GM19372 (cell line): ENCODE data around the gene FGD4.

ENCODE experiments used
- ATAC-seq: cut with Tn5 transposase; IDR thresholded peaks from one replicate; pipeline ENCODE4 v1.9.1; 2021; ENCODE audit warnings: mild to moderate bottlenecking, low read depth, moderate library complexity; ENCODE audit not compliant: unreplicated experiment

The FGD4 gene

GRCh38 chr12:32659908-32660440, 260.6 kb downstream of the FGD4 start:
- no peak for ATAC-seq

DNA sequence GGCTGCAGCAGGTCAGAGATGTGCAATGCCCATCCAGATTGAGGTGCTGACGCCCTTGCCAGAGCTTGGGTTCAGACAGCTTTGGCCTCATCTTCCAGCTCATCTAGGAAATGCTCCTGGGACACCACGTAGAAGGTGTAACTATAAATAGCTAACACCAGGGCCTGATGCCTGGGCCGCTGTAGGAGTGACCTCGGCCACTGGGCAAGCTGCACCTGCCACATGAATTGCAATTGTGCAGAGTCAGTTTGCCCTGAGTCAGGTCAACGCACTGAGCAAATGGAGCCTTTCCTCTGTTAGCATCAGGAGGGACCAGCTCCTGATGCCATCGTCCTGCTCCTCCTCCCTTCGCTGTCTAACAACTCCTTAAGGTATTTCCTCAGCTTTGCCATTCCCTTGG, 262.3 kb downstream of the FGD4 start:
- no peak for ATAC-seq

DNA sequence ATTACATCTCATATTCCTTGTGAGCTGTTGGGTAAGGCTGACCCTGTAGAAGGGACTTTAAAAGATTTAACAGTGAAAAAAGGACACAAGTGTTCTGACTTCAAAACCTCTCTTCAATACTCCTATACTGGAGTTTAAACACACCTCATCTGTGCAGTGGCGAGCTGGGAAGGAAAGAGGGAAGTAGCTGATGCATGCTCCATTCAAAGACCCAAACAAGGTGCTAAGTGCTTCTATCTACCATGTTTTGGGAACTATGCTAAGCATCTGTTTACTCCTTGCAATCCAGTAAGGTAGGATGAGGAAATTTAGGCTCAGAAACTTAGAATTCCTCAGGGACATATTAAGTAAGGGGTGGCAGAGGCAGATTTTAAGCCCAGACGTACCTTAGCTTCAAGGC, 263.3 kb downstream of the FGD4 start:
- ATAC-seq = no peak

- ATAC-seq = no peak
Observed at GRCh38 chr12:32666018-32666417, 266.7 kb downstream of the FGD4 start.

DNA sequence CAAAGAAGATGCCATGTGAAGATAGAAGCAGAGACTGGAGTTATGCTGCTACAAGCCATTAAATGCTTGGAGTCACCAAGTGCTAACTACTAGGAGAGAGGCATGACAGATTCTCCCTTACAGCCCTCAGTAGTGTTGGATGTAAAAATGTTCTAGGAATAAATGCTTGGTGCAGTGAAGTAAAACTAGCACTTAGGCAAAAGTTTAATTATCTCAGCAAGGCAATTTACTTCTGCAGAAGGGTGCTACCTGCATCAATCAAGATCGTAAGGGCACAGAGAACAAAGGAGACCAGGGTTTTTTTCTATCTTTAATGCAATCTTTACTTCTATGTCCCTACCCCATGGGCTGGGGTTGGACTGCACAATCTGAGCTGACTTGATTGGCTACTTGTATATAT, 270.2 kb downstream of the FGD4 start:
- no peak for ATAC-seq

DNA sequence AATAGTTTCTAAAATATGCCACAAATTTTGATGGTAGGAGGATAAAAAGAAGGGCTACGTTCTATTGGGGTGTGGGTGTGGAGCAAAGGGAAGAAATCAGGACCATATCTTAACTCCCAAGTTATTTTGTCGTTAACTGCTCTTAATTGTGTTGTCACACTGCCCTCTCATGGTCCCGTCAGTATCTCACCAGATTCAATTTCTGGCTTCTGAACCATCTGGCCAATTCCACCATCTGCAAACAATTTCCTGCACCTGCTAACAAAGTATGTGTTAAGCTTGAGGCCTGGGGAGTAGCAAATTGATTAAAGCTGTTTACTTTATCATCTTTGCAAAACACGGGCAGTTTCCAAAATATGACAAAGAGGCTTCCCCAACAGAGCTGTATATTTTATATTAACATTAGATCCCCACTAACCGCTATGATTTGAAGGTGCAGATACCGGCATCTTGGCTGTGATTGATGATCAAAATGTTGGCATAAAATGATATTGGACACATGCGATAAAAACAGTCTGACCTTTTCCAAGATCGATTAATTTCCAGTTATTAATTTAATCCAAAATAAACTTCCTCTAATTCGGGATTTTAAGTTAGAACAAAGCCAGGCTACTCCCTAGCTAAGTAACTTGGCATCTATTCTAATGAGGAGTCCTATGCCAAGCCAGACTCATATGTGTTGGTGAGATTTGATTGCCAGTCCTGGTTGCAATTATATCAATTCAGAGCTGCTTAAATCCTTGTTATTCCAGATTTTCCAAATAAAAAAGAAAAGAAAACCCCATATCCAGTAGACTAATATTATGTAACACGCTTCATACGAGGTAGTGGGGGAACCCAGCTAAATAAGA, 272.8 kb downstream of the FGD4 start:
- ATAC-seq = no peak

GRCh38 chr12:32679091-32679919, 279.9 kb downstream of the FGD4 start, which contains the start of gene DNM1L:
TSS of gene DNM1L (plus strand) at chr12:32679301. CDS start at chr12:32679364, 63 bp downstream.
- ATAC-seq = peak; percentile 94

- ATAC-seq = no peak
Observed at GRCh38 chr12:32679920-32680237, 280.5 kb downstream of the FGD4 start.

DNA sequence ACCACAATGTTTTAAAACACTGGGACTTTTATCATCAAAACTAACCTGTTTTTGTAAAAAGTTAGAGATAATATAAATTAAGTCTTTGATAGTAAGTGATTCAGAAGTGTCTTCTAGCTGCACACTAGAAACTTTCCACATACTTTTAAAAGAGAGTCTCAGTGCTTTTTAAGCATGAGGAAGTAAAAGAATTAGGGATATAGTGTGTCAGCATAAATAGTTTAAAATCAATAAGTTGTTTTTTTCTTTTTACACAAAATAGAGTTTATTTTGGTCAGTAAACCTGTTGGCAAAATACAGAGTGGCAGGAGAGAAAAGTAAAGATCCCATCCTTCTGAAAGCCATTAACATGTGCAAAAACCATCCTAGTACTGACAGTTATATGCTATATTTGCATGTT, 281.4 kb downstream of the FGD4 start:
- ATAC-seq = no peak

- no peak for ATAC-seq
Observed at GRCh38 chr12:32681272-32681671, 281.9 kb downstream of the FGD4 start.

DNA sequence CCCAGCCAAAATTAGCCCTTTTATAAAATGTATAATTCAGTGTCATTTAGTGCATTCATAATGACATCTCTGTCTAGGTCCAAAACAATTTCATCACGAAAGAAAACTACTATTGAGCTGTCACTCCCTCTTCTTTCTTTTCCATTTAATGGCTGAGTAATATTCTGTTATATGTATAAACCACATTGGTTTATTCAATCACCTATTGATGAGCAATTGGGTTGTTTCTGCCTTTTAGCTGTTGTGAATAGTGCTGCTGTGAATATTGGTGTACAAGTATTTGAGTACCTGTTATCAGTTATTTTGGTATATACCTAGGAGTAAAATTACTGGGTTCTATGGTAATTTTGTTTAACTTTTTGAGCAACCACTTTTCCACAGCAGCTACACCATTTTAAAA, 287.0 kb downstream of the FGD4 start:
- ATAC-seq = no peak

GRCh38 chr12:32688786-32689185, 289.4 kb downstream of the FGD4 start:
- no peak for ATAC-seq

- no peak for ATAC-seq
Observed at GRCh38 chr12:32690927-32691326, 291.6 kb downstream of the FGD4 start.

DNA sequence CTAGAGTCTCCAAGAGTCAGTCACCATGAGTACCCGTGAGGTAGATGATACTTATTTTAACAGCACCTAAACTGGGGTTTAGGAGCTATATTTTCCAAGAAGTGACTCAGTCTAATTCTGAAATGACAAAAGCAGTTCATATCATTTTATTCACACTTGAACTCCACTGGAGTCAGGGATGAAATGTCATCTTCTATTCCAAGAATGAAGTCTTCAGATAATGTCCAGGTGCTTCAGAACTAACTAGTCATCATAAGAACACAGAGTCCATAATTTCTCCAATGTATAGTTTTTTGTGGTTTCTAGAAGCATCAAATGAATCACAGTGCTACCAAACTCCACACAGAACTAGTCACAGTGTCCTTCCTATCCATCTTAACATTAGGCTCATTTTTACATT, 293.0 kb downstream of the FGD4 start:
- no peak for ATAC-seq

GRCh38 chr12:32693036-32693435, 293.7 kb downstream of the FGD4 start:
- no peak for ATAC-seq
